ENCODE data around the gene EPS8L2. TPM values are rescaled to one million over a fixed set of nuclear protein-coding genes. Genes with fewer than 3 reads are reported as not detected.

The EPS8L2 gene
- total and polyA plus RNA-seq, 2 donors (not counting 1 experiment from before 2014, with no cell fraction given) = 13.9 to 22.7 TPM

- intact Hi-C loops (cut with micrococcal nuclease) = loop anchor here (5.0 to 10.0 kb wide), 2 partner anchors 106 to 184 kb away; partner anchors contain the start of genes HRAS, IRF7 and LRRC56
- ChIA-PET CTCF (interaction anchor here (1.0 to 8.2 kb wide), 9 partner anchors 17 to 185 kb away, joined by 3 to 104 read pairs (median 5); partner anchors contain the start of genes DEAF1, HRAS, IRF7 and TMEM80), POLR2A (interaction anchor here (0.6 to 8.2 kb wide), 4 partner anchors 26 to 166 kb away, joined by 4 to 105 read pairs (median 8); partner anchors contain the start of genes DEAF1, PHRF1 and TMEM80)
- Histone ChIP-seq H3K79me2 (ENCODE audit: control insufficient read depth, insufficient read depth, low read length) (no peaks in the 10 kb centered on the region), H2AFZ (ENCODE audit: insufficient read depth, low read depth, low read length, poor library complexity, severe bottlenecking) (peak overlapping the region; percentile 80), H3K9me3 (ENCODE audit: control extremely low read depth in 1 of 3, control insufficient read depth in 2 of 3, insufficient read depth in 1 of 3, low read length in 2 of 3) (no peaks in the 10 kb centered on the region), H3K4me1 (ENCODE audit: control insufficient read depth in 2 of 2, insufficient read depth in 2 of 2, low read length in 2 of 2) (peaks cover 25 to 37% of the 10 kb centered on the region in 2 donors), H3K36me3 (replicated peaks in 1 of 2; ENCODE audit: control extremely low read depth in 1 of 2, control insufficient read depth in 1 of 2, extremely low read depth in 1 of 2, insufficient read depth in 2 of 2, low read length in 1 of 2) (no peaks in the 10 kb centered on the region), H3K27ac (ENCODE audit: low read length in 2 of 2) (peak overlapping the region in 1 of 2 donors; percentile 59), H3K4me2 (replicated peaks; ENCODE audit: low read depth, low read length, poor library complexity, severe bottlenecking) (peak overlapping the region; percentile 99), H4K20me1 (ENCODE audit: control insufficient read depth, insufficient read depth, low read length, poor library complexity, severe bottlenecking) (no peaks in the 10 kb centered on the region), H3K4me3 (ENCODE audit: control extremely low read depth in 1 of 5, extremely low read depth in 1 of 5, insufficient read depth in 1 of 5, low read depth in 2 of 5, low read length in 4 of 5) (peak overlapping the region in 4 of 5 experiments; percentile 40 to 65 (median 51)), H3K27me3 (replicated peaks in 1 of 4; ENCODE audit: control extremely low read depth in 1 of 4, control insufficient read depth in 3 of 4, insufficient read depth in 4 of 4, low read length in 3 of 4) (peaks cover 0 to 32% (median 4%) of the 10 kb centered on the region in 4 experiments), H3K9ac (ENCODE audit: low read length) (peak overlapping the region; percentile 74)
- H3K4me1 Mint-ChIP-seq = peaks cover 29% of the 10 kb centered on the region
- ATAC-seq (ENCODE audit: low read depth) = peak; percentile 34
- DNase-seq = peak; percentile 74
- H3K27ac Mint-ChIP-seq = peak overlapping the region; percentile 81
- peak overlapping the region; percentile 90 for H3K4me3 Mint-ChIP-seq
- TF ChIP-seq CTCF (IDR thresholded peaks at IDR 0.05) = no peak
- no peak for TF ChIP-seq EZH2 (IDR thresholded peaks at IDR 0.05; ENCODE audit: borderline replicate concordance, insufficient read depth, low read depth, low read length, poor library complexity, severe bottlenecking)
- no peaks in the 10 kb centered on the region for H3K9me3 Mint-ChIP-seq (ENCODE audit: insufficient read depth)
- WGBS (ENCODE audit: insufficient coverage) = 7% methylated on average over 28 of the region's 28 CpGs
- H3K27me3 Mint-ChIP-seq = peaks cover 8% of the 10 kb centered on the region
Observed at GRCh38 chr11:721247-721740, 15.3 kb downstream of the EPS8L2 start.
